NK-92 (cell line): Measurements from ENCODE around the gene ASXL1.
"Not testable (repeated sequence)": the region's sequence is repeated elsewhere in the genome, so short reads cannot be mapped to it uniquely, and the experiment has no call there.

ENCODE experiments used
- DNase-seq: peaks from one replicate; lab custom pipeline; 2025; ENCODE audit not compliant: unreplicated experiment; lab: John Stamatoyannopoulos, UW

ASXL1 gene

DNA sequence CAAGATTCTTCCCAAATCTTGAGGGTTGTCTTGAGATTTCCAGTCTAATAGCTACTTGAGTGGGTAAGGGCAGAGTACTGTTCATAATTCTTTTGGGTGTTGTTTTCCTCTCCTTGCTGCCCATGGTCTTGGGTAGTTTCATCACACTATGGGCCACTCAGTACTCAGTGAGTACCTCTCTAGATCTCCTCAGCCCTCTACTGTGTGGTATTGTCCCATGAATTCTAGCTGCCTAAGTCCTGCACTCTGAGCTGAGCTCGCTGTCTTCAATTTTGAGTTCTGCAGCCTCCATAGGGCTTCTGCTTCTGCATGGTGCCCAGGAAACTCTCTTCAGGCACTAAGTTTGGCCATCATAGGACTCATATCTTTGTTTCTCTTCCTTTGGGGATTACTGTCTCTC, 42.3 kb downstream of the ASXL1 start:
- no peak for DNase-seq

DNA sequence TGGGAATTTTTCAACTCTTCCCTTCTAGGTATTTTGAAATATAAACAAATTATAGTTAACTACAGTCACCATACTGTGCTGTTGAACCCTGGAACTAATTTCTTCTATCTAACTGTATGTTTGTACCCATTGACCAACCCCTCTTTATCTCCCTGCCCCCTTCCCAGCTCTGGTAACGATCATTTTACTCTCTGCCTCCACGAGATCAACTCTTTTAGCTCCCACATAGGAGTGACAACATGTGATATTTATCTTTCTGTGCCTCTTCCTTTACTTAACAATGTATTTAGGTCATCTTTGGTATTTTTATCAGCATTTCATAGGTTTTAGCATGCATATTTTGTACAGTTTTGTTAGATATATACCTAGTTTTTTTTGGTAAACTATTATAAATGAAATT, 45.9 kb downstream of the ASXL1 start:
- no peak for DNase-seq

DNA sequence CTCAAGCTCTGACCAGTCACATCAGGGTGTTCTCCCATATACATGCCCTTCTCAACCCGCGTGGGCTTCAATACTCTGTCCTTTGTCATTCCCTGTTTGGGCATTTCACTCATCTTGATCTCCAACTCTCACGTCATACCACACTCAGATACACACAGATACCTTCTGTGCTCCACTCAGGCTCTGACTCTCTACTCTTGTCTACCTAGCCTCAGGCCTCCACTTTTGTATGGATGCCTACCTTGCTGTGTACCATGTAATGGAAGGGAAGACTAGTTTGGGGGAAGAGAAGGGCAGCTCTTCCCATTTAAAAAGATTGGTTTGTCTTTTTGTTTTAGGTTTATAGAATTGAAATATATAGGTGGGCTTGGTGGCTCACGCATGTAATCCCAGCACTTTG, 48.6 kb downstream of the ASXL1 start:
- DNase-seq = no peak

DNA sequence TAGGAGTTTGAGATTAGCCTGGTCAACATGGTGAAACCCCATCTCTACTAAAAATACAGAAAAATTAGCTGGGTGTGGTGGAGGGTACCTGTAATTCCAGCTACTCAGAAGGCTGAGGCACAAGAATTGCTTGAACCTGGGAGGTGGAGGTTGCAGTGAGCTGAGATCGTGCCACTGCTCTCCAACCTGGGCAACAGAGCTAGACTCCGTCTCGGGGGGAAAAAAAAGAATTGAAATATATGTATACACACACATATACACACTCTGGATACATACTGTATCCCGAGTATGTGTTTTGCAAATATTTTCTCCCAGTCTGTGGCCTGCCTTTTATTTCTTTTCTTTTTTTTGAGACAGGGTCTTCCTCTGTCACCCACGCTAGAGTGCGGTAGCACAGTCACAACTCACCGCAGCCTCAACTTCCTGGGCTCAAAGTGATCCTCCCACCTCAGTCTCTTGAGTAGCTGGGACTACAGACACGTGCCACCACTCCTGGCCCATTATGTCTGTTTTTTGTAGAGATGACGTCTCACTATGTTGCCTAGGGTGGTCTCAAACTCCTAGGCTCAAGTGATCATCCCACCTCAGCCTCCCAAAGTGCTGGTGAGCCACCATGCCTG, 49.1 kb downstream of the ASXL1 start:
- not testable (repeated sequence) for DNase-seq

DNA sequence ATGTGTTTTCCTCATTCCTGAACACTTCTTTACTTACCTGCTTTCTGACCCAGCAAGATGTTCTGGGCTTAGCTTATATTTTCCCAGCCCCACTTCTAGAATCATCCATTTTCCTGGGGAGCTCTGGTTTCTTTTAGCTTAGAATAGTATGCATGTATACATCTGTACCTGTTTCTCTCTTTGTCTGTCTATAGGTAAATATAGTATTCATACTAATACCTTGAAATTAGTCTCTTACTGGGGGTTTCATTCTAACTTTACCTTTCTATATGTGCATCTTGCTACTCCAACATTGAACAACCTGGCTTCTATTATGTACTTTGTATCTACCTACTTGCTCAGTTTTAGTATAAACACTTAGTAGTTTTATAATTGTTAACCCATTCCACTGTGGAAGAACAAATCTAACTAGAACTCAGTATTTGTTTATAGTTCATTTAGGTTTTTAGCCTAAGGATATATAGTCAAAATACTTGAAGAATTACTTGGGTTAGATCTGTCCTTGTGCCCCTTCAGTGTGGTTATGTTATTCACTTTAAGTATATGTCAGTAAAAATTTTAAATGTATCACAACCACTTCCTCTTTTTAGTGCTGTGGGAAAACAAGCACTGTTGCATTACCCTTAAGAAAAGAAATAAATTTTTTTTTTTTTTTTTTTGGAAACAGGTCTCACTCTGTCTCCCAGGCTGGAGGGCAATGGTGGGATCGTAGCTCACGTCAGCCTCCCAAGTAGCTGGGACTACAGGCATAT, 54.0 kb downstream of the ASXL1 start:
- no peak for DNase-seq

DNA sequence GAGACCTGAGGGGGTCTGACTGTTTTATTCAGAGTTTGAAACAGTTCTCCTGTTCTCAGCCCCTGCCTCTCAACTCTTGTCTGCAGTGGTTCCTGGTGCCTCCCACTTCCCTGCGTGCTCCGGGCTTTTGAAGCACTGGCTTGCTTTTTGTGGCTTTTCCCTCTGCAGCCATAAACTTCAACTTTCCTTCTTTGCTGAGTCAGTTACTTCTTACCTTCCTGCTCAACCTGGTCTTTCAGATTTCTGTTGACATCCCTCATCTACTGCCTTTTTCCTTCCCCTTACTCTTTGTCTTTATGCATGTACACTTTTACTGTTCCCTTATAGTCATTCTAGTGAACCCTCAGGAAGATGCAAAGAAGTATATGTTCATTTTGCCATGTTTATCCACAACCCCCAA, 57.4 kb downstream of the ASXL1 start:
- DNase-seq = no peak

DNA sequence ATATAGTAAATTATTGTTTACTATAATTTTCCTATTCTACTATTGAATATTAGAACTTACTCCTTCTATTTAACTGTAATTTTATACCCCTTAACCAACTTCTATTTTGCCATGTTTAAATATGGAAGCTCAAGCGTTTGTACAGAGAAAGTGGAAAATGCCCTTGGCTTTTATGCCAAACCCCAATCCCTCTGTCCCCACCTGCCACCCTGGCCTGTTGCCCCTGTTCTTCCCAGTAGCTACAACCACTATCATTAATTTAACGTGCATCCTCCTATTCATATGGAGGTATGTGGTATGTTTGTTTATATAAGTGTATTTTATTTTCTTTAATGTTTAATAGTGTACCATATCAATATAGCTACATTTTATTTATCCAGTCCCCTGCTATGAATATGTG, 58.1 kb downstream of the ASXL1 start:
- no peak for DNase-seq

DNA sequence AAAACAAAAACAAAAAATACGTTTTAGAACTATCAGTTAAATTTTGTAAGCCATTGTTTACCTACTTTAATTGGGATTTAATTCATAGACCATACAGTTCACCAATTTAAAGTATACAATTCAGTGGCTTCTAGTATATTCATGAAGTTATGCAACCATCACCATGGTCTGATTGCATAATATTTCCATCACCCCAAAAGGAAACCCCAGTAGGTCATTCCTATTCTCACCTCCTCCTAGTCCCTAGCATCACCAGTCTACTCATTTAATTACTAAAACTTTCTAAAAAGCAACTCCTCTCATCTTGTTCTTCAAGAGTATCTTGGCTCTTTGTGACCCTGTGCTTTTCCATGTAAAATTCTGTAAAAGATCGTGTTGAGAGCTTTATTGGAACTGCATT, 60.2 kb downstream of the ASXL1 start:
- no peak for DNase-seq

DNA sequence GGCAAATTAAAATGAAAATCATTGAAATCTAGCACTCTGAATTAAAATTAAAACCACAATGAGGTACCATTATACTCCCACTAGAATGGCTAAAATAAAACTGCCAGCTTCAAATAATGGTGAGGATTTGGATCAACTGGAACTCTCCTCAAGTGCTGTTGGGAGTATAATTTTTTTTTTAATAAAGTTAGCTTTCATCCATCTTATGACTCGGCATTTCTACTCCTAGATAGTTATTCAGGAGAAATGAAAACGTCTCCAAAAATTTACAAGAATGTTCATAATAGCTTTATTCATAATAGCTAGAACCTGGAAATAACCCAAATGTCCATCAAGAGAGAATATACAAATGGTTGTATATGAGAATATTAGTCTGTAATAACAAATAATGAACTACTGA, 63.2 kb downstream of the ASXL1 start:
- no peak for DNase-seq

DNA sequence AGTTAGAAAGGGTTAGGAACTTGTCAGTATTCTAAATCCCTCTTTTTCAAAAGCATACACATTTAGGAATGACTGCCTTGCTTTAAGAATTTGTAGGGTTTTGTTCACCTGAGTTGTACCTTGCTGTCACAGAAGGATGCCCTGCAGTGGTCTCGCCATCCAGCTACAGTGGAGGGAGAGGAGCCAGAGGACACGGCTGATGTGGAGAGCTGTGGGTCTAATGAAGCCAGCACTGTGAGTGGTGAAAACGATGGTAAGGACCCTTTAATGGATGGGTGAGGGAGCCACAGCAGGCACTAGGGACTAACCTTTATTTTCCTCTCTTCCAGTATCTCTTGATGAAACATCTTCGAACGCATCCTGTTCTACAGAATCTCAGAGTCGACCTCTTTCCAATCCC, 69.9 kb downstream of the ASXL1 start:
- no peak for DNase-seq

DNA sequence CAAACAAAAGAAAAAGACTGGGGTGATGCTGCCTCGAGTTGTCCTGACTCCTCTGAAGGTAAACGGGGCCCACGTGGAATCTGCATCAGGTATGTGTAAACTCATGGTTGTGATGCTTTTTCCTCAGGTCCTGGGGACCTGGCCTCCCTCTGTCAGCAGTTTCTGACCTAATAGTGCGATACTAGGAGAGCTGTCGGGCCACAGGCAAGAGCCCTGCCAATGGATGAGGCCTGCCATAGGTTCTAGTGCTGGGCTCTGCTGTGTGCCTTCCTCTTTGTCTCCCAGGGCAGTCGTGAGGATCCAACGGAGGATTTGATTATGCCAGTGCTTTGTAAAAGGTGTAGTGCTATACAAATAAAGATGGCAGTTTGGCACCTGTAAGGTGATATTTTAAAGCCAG, 71.2 kb downstream of the ASXL1 start:
- no peak for DNase-seq

DNA sequence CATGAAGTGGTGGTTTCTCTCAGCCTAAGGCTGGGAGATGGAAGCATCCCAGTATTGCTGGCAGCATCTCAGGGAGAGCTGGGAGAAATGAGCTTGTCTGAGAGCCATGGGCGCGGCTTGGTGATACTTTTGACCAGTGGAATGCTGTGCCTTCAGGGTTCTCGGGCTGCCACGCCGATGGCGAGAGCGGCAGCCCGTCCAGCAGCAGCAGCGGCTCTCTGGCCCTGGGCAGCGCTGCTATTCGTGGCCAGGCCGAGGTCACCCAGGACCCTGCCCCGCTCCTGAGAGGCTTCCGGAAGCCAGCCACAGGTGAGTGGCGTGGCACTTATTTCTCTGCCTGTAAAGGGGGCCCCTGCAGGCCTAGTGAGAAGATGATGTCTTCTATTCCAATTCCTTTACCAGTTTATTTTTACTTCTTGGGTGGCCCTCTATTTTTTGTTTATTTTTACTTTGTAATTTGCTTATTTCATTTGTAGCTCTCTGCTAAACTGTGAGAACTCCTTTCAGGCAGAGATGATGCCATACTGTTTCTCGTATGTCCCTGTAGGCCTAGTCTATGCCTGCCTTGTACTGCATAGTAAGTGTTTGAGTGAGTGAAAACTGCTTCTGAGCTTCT, 71.7 kb downstream of the ASXL1 start:
- DNase-seq = no peak

DNA sequence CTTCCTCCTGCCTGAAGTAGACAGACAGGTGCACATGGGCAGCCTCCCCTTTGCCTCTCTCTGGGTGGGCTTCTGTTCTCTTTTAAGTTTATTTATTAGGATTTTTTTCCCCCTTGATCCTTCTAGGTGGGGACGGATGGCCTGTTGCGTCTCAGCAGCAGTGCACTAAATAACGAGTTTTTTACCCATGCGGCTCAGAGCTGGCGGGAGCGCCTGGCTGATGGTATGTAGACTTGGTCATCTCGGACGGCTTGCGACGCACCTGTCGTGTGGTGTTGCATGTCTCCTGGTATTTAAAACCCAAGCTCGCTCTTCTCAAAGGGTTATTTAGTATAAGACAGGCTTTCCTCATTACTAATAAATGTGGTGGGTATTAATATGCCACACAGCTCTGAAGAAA, 73.3 kb downstream of the ASXL1 start:
- DNase-seq = no peak

DNA sequence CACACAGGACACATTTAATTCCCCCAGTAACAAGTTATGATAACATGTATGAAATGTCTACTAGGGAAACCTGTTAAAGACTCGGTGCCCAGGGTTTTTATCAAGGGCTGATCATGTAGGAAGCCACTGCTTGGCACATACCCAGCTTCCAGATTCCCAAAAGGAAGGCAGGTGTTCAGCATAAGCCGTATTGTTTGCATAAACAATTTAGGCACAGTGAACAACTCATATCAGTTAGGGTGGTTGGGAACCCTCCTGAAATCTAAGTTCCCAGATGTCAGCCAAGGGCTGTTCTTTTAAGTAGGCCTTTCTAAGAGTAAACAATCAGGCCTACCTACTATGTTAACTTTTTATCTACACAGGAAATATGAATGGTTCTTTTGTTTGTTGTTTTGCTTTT, 74.1 kb downstream of the ASXL1 start:
- no peak for DNase-seq

DNA sequence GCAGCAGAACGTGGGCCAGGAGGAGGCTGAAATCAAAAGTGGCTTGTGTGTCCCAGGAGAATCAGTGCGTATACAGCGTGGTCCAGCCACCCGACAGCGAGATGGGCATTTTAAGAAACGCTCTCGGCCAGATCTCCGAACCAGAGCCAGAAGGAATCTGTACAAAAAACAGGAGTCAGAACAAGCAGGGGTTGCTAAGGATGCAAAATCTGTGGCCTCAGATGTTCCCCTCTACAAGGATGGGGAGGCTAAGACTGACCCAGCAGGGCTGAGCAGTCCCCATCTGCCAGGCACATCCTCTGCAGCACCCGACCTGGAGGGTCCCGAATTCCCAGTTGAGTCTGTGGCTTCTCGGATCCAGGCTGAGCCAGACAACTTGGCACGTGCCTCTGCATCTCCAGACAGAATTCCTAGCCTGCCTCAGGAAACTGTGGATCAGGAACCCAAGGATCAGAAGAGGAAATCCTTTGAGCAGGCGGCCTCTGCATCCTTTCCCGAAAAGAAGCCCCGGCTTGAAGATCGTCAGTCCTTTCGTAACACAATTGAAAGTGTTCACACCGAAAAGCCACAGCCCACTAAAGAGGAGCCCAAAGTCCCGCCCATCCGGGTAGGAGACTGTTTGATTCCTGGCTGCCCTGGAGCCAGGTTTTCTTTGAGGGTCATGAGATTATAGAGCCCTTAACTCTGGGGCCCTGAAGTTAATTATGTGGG, 75.3 kb downstream of the ASXL1 start:
- no peak for DNase-seq

DNA sequence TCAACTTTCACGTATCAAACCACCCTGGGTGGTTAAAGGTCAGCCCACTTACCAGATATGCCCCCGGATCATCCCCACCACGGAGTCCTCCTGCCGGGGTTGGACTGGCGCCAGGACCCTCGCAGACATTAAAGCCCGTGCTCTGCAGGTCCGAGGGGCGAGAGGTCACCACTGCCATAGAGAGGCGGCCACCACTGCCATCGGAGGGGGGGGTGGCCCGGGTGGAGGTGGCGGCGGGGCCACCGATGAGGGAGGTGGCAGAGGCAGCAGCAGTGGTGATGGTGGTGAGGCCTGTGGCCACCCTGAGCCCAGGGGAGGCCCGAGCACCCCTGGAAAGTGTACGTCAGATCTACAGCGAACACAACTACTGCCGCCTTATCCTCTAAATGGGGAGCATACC, 76.3 kb downstream of the ASXL1 start:
- no peak for DNase-seq

DNA sequence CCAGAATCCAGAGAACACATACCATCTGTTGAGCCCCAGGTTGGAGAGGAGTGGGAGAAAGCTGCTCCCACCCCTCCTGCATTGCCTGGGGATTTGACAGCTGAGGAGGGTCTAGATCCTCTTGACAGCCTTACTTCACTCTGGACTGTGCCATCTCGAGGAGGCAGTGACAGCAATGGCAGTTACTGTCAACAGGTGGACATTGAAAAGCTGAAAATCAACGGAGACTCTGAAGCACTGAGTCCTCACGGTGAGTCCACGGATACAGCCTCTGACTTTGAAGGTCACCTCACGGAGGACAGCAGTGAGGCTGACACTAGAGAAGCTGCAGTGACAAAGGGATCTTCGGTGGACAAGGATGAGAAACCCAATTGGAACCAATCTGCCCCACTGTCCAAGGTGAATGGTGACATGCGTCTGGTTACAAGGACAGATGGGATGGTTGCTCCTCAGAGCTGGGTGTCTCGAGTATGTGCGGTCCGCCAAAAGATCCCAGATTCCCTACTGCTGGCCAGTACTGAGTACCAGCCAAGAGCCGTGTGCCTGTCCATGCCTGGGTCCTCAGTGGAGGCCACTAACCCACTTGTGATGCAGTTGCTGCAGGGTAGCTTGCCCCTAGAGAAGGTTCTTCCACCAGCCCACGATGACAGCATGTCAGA, 77.4 kb downstream of the ASXL1 start:
- no peak for DNase-seq

DNA sequence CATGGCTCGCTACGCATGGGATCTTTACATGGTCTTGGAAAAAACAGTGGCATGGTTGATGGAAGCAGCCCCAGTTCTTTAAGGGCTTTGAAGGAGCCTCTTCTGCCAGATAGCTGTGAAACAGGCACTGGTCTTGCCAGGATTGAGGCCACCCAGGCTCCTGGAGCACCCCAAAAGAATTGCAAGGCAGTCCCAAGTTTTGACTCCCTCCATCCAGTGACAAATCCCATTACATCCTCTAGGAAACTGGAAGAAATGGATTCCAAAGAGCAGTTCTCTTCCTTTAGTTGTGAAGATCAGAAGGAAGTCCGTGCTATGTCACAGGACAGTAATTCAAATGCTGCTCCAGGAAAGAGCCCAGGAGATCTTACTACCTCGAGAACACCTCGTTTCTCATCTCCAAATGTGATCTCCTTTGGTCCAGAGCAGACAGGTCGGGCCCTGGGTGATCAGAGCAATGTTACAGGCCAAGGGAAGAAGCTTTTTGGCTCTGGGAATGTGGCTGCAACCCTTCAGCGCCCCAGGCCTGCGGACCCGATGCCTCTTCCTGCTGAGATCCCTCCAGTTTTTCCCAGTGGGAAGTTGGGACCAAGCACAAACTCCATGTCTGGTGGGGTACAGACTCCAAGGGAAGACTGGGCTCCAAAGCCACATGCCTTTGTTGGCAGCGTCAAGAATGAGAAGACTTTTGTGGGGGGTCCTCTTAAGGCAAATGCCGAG, 78.2 kb downstream of the ASXL1 start:
- DNase-seq = no peak

DNA sequence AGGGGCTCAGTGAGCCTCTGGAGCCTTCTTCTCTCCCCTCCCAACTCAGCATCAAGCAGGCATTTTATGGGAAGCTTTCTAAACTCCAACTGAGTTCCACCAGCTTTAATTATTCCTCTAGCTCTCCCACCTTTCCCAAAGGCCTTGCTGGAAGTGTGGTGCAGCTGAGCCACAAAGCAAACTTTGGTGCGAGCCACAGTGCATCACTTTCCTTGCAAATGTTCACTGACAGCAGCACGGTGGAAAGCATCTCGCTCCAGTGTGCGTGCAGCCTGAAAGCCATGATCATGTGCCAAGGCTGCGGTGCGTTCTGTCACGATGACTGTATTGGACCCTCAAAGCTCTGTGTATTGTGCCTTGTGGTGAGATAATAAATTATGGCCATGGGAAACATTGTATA, 78.8 kb downstream of the ASXL1 start:
- no peak for DNase-seq

DNA sequence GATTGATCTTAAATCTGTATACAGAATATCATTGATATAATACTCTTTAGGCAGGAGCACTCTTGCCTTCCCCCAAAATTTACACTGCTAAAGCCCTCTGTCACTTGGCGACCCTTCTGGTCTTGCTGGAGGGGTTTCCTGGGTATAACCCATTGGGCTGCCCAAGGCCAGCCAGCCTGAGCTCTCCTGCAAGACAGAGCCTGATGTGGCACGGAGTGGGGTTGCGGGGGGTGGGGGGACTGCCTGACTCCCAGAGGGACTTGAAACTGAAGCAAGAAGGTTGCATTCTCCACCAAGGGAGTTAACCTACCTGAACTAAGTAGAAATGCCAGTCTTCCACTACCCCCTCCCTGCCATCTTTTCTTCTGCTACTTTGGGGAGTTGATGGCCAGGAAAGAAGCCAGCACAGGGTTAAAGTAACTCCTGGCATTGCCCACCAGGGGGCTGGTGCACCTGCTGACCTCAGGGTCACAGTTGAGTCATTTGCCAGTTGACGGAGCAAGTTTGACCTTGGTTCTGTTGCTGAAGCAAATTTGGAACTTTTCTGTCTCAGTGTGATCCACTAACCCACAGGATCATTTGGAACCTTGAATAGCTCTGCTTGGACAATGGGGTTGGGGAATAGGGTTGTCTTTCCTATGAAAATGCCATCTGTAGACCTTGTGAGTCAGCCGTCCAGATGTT, 79.4 kb downstream of the ASXL1 start:
- no peak for DNase-seq
